ENCODE measurements around the gene CD52. TPM values are rescaled to one million over a fixed set of nuclear protein-coding genes. Genes with fewer than 3 reads are reported as not detected.
A peak's percentile ranks its signal among the peaks of the same experiment; 100 is the strongest.

The CD52 gene
- polyA plus RNA-seq, 2 of the 4 experiments (the other 2 are of a cell fraction): not detected

DNA sequence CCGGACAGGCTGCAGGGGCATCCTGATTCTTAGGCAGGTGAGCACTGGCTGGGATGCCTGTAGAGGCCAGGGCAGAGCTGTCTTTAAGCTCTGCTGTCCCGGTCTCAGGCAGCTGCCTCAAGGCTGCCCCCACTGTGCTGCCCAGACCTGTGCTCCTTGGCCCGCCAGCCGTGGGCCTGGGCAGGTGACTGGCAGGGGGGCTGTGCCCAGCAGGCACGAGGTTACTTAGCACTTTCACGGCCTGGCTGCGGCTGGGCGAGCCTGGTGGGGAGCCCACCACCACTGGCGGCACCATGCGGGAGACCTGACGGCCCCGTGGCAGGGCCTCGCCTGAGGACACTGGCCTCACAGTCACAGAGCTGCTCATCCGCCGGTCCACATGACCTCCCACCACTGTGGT lies 28.0 kb downstream of the CD52 start:
- TF ChIP-seq ZC3H11A (IDR thresholded peaks at IDR 0.05) (no peak), KDM5A (IDR thresholded peaks at IDR 0.05) (no peak), TP53 (CRISPR knock-in tag; IDR thresholded peaks at IDR 0.05) (no peak), EHF (CRISPR knock-in tag; IDR thresholded peaks at IDR 0.05) (no peak), ZSCAN20 (CRISPR knock-in tag; IDR thresholded peaks at IDR 0.05) (no peak), EP300 (IDR thresholded peaks at IDR 0.05) (no peak)
- TF ChIP-seq, protein P1, sequence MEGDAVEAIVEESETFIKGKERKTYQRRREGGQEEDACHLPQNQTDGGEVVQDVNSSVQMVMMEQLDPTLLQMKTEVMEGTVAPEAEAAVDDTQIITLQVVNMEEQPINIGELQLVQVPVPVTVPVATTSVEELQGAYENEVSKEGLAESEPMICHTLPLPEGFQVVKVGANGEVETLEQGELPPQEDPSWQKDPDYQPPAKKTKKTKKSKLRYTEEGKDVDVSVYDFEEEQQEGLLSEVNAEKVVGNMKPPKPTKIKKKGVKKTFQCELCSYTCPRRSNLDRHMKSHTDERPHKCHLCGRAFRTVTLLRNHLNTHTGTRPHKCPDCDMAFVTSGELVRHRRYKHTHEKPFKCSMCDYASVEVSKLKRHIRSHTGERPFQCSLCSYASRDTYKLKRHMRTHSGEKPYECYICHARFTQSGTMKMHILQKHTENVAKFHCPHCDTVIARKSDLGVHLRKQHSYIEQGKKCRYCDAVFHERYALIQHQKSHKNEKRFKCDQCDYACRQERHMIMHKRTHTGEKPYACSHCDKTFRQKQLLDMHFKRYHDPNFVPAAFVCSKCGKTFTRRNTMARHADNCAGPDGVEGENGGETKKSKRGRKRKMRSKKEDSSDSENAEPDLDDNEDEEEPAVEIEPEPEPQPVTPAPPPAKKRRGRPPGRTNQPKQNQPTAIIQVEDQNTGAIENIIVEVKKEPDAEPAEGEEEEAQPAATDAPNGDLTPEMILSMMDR (IDR thresholded peaks at IDR 0.05): no peak
- ChIA-PET CTCF (interaction anchor here (0.6 to 6.1 kb wide), 4 partner anchors 8 to 29 kb away, joined by 5 to 42 read pairs (median 6); no protein-coding TSS in a partner anchor), POLR2A (no interaction called here)
- no peak for FAIRE-seq
- H3K9me3 ChIP-seq: no peaks in the 10 kb centered on the region
- H3K4me3 ChIP-seq: no peak overlapping the region
- ATAC-seq: peak in 1 of 2 experiments; percentile 52; a peak in 3 of 6 replicates
- peak overlapping the region in 1 of 2 experiments; percentile 52; a peak in 2 of 6 replicates for H3K27ac ChIP-seq
- no peak for DNase-seq (ENCODE audit: low read depth in 1 of 2, low spot score in 1 of 2)
- no peak overlapping the region for H3K4me2 ChIP-seq
- H3K4me1 ChIP-seq: peaks cover 20% of the 10 kb centered on the region
- 90% methylated on average over 2 of the region's 15 CpGs for WGBS (ENCODE audit: missing lambda C conversion rate)

DNA sequence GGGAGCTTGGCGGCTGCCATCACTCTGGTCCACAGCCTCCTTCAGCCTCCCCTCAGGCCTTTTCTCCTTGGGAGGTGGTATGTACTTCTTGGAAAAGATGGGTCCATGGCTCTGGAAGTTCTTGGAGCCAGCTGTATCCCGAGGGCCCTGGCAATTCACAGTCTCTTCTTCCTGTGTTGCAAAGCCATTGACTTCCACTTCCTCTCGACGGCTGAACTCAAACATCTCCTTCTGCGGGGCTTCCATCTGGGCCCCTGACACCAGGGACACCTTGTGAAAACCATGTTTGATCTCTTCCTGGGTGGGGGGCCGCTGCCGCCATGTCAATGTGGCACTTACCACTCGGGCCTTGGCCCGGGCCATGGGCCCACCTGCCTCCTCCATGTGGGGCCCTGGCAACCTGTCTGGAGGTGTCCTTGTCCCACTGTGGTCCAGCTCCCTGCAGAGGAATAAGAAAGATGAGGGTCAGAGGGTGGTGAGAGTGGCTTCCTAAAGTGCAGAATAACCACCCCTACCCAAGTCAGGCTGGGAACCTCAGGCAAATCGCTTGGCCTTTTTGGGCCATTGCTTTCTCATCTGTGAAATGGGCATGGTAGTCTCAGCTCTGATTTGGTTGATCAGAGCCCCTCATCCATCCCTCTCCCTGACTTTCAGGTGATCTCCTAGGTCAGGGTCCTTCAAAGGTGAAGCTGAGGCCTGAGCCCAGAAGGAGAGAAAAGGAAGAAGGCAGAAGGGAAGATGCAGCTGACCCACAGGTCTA lies 28.7 kb downstream of the CD52 start:
- WGBS (ENCODE audit: missing lambda C conversion rate): 80% methylated on average over 9 of the region's 10 CpGs
- no peaks in the 10 kb centered on the region for H3K9me3 ChIP-seq
- no peak overlapping the region for H3K4me3 ChIP-seq
- ChIA-PET CTCF (interaction anchor here (0.7 to 6.1 kb wide), 6 partner anchors 8 to 62 kb away, joined by 5 to 42 read pairs (median 6); no protein-coding TSS in a partner anchor), POLR2A (no interaction called here)
- TF ChIP-seq CBX8 (IDR thresholded peaks at IDR 0.05) (no peak), RAD21 (conservative IDR thresholded peaks at IDR 0.05 in 1 of 2, IDR thresholded peaks at IDR 0.05 in 1 of 2) (no peak), RFX5 (IDR thresholded peaks at IDR 0.05) (no peak), HDAC2 (IDR thresholded peaks at IDR 0.05) (no peak), FOSL2 (IDR thresholded peaks at IDR 0.05) (no peak), FOSL2 (CRISPR knock-in tag; IDR thresholded peaks at IDR 0.05) (no peak), RARB (CRISPR knock-in tag; IDR thresholded peaks at IDR 0.05) (no peak), HOXB13 (CRISPR knock-in tag; IDR thresholded peaks at IDR 0.05; ENCODE audit: low read depth) (no peak), MYC (IDR thresholded peaks at IDR 0.05; ENCODE audit: borderline replicate concordance, low read length) (no peak), MAZ (IDR thresholded peaks at IDR 0.05; ENCODE audit: borderline replicate concordance, low read depth, low read length) (no peak), ZC3H11A (IDR thresholded peaks at IDR 0.05) (no peak), PHF8 (IDR thresholded peaks at IDR 0.05; ENCODE audit: borderline replicate concordance, low read depth) (no peak), RNF2 (IDR thresholded peaks at IDR 0.05; ENCODE audit: borderline replicate concordance, low read depth) (no peak), ZFP36 (IDR thresholded peaks at IDR 0.05; ENCODE audit: borderline replicate concordance, partially characterized antibody) (no peak), POLR2AphosphoS2 (conservative IDR thresholded peaks at IDR 0.05; ENCODE audit: low read length) (no peak), EHMT2 (IDR thresholded peaks at IDR 0.05; ENCODE audit: low read depth) (no peak), JUNB (IDR thresholded peaks at IDR 0.05) (no peak), CHD2 (IDR thresholded peaks at IDR 0.05; ENCODE audit: low read length, partially characterized antibody) (no peak)
- TF ChIP-seq, protein P2, sequence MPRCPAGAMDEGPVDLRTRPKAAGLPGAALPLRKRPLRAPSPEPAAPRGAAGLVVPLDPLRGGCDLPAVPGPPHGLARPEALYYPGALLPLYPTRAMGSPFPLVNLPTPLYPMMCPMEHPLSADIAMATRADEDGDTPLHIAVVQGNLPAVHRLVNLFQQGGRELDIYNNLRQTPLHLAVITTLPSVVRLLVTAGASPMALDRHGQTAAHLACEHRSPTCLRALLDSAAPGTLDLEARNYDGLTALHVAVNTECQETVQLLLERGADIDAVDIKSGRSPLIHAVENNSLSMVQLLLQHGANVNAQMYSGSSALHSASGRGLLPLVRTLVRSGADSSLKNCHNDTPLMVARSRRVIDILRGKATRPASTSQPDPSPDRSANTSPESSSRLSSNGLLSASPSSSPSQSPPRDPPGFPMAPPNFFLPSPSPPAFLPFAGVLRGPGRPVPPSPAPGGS (IDR thresholded peaks at IDR 0.05): no peak
- no peak overlapping the region for H3K4me2 ChIP-seq
- ATAC-seq (no peak), DNase-seq (ENCODE audit: low read depth in 1 of 2, low spot score in 1 of 2) (no peak), FAIRE-seq (no peak)
- peaks cover 27% of the 10 kb centered on the region for H3K4me1 ChIP-seq
- peak overlapping the region in 1 of 2 experiments; percentile 54; a peak in 1 of 6 replicates for H3K27ac ChIP-seq

All from A549 (cell line).